HG02943 (cell line): ENCODE data around the gene MAGEH1.
A peak's percentile ranks its signal among the peaks of the same experiment; 100 is the strongest.

Source experiments
- ATAC-seq: cut with Tn5 transposase; IDR thresholded peaks from one replicate; pipeline ENCODE4 v1.9.1; 2021; ENCODE audit warnings: mild to moderate bottlenecking, low read depth, moderate library complexity; ENCODE audit not compliant: unreplicated experiment

Gene MAGEH1

GRCh38 chrX:55489314-55490009 lies 37.5 kb downstream of the MAGEH1 start, which contains the start of gene USP51:
Gene USP51 (minus strand): TSS chrX:55489848. CDS start chrX:55488939, 909 bp downstream.
- ATAC-seq, result peak; percentile 55

GRCh38 chrX:55490121-55490520 lies 38.2 kb downstream of the MAGEH1 start:
- ATAC-seq, result no peak

DNA sequence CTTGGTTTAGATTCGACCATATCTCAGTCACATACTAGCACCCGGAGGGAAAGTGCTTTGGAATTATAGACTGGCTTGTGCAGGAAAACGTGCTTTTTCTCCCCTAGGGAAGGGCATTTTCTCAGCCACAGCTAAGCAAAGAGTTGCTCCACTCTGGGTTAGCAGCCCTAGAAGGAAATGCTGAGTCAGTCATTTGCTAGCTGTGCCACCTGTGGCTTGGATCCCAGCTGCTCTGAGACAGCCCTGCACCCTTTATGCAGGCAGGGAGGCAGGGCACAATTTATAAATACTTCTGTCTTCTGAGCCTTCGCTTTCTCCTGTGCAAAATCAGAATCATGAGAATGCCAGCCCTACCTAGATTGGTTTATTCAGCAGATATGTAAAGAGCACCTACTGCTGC lies 39.0 kb downstream of the MAGEH1 start:
- ATAC-seq, result no peak
